Amygdala (tissue), 56 donors: Measurements from ENCODE around the gene NAT10.
A peak's percentile ranks its signal among the peaks of the same experiment; 100 is the strongest.

Source experiments
- DNase-seq, 56 donors: peaks; one replicate each; lab custom pipeline; 2025; lab: John Stamatoyannopoulos, UW

Gene NAT10

DNA sequence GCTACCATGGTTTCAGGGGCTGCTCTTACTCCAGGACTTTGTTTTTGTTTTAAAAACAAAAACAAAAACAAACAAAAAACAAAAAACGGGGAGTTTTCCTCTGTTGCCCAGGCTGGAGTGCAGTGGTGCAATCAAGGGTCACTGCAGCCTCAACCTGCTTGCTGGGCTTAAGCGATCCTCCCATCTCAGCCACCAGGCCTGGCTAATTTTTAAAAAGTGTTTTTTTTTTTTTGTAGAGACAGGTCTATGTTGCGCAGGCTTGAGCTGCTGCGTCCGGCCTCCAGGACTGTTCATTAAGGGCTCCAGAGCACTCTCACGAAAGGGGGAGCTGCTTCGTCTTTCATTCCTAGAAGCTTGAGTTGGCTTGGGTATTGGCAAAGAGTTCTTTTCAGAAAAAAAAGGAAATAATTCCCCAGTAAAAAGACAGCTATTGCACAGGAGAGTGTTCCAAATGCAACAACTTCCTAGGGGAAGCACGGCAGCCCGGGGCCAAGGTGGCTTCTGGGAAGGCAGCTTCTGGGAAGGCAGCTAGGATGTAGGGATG, 78.5 kb downstream of the NAT10 start:
- no peak for DNase-seq

GRCh38 chr11:34184505-34185015, 79.1 kb downstream of the NAT10 start:
- no peak for DNase-seq

- peak in 8 of 56 donors; percentile 22 to 52 (median 30) for DNase-seq
These were observed 80.8 kb downstream of the NAT10 start for GRCh38 chr11:34185926-34186841.

GRCh38 chr11:34188181-34188580, 82.8 kb downstream of the NAT10 start:
- DNase-seq = no peak

DNA sequence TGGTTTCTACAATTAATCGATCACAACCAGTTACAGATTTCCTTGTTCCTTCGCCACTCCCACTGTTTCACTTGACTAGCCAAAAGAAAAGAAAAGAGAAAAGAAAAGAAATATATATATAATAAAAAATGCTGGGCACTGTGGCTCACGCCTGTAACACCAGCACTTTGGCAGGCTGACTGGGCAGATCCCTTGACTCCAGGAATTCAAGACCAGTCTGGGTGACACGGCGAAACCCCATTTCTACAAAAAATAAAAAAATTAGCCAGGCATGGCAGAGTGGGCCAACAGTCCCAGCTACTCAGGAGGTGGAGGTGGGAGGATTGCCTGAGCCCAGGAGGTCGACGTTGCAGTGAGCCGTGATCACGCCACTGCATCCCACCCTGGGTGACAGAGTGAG, 83.8 kb downstream of the NAT10 start:
- DNase-seq = no peak

DNA sequence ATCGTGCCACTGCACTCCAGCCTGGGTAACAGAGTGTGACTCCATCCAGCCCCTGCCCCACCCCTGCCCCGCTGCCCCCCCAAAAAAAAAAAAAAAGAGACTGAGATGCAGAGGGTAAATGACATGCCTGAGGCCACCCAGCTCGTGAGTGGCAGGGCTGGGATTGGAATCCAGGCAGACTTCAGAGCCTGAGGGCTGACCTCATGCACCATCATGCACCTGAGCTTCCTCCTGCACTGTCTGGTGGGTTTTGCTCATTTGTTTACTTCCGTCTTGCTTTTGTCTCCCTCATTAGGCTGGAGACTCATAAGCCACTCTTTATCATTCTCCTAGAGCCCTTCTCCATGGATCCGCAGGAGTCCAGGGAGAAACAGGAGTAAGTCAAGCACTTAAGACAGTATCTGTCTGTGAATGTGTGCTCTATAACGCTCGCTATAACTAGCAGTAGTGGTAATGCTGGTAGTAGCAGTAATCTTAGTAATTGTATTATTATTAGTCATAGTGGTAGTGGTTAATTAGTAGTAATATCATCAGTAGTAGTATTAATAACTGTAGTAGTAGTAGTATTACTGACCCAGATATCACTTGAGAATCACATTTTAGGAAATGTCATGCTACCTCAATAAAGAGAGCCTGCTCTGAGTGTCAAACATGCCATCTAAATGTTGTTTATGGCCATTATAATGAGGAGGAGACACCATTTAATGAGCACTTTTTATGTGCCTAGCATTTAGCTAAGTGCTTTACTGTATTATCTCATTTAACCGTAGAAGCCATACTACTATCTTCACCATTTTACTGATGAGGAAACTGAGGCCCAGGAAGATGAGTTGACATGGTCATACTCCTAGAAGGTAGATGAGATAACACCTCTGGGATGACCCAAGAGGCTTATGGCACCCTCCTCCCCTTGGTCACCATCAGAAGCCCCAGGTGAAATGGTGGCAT, 85.0 kb downstream of the NAT10 start:
- DNase-seq = no peak

- peak in 1 of 56 donors; percentile 11 for DNase-seq
These were observed 86.1 kb downstream of the NAT10 start for GRCh38 chr11:34191578-34191977.

DNA sequence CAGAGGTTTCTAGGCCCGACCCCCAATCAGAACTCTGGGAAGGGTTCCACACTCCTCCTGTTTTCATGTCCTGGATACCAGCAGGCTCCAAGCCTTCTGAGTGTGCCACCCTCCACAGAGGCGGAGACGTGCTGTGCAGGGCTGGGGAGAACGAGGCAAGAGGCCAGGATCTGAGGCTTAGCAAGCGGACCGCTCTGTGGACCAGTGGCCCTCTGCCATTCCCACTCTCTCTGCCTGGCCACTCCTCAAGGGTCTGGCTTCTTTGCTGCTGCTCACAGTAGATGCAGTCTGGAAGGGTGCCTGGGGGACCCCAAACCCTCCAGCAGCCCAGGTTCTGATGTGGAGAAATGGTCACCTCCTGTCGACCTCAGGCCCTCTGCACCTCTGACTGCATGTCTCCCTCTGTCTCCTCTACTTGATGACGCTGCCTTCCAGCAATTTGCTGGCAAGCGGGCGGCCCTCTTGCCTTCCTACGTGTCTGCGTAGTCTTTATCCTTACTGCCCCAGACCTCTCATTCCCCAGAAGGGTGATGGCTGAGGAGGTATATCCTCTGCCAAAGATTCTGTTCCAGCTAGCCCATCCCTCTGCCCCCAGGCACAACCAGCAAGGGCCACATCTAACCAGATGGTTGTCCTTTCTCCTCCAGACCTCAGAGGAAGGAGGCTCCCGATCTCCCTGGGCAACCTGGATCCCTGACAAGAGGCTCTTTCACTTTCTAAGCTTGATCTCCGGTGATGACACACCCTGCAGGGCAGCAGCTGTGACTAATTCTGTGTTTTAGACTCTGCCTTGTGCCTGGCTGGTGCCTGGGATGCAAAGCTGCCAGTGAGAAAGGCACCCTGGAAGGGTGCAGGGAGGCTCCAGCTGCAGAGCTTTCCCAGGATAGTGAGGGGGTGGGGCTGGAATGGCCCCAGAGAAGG, 87.3 kb downstream of the NAT10 start:
- DNase-seq = peak in 18 of 56 donors; percentile 16 to 42 (median 24)

DNA sequence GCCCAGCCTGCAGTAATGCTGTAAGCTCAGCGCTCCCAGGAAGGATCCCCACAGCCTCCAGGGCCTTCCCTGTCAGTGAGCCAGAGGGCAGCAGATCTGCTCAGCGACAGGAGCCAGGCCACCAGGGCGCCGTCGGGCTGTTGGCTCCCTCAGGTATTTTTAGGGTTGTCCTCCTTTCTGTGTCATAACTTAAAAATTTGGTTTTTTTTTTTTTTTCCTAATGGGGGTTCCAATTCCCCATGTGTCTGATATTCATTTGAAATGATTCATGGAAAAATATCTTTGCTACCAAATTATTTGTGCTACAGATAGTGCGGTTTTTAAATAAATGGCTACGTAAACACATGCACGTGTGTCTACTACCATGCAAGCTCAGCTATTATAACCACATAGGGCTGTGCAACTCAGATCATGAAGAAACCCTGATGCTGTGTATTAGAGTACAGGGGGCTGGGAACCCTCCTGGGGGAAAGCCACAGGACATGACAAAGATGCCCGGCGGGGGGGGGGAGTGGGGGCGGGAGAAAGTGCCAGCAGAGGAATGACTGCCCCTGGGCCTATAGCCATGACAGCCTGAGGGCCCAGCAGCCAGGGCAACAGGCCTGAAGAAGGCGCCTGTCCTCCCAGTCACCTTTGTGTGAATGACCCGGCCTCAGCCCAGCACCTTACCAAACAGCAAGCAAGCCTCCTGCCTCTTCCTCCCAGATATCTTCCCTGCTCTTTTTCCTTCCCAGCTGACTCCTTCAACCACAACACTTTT, 89.3 kb downstream of the NAT10 start:
- no peak for DNase-seq
